ENCODE measurements around the gene C12orf75. TPM values are rescaled to one million over a fixed set of nuclear protein-coding genes. Genes with fewer than 3 reads are reported as not detected.
A peak's percentile ranks its signal among the peaks of the same experiment; 100 is the strongest.
"Not testable (repeated sequence)": the region's sequence is repeated elsewhere in the genome, so short reads cannot be mapped to it uniquely, and the experiment has no call there.

The C12orf75 gene
- total and polyA plus RNA-seq, 10 of the 15 experiments (the other 5 are each of a cell fraction or from before 2014, with no cell fraction given) = 40.7 to 411 (median 159) TPM

DNA sequence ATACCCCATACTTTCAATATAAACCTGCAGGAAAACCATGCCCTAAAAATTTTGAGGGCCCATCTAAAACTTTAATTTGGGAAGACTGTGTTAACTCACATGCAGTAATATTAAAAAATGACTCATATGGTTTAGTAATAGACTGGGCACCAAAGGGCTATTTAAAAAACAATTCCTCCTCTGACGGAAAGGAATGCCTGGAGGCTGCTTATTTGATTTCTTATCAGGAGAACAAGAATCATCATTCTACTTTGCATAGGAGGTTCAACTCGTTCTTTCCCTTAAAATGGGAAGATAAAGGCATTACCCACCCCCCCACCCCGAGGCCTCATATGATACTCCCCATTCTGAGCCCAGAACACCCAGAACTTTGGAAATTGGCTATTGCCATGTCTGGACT, 18.6 kb upstream of the C12orf75 start:
- CTCF ChIA-PET; SMC1A ChIA-PET (ENCODE audit: uncharacterized antibody, unreplicated experiment); in situ Hi-C loops (cut with MboI); RAD21 ChIA-PET (ENCODE audit: unreplicated experiment); BruUV-seq (replicated peaks); POLR2A ChIA-PET; H3K9ac ChIP-seq (ENCODE audit: control insufficient read depth, insufficient read depth, low read length); H3K9me3 ChIP-seq (replicated peaks; ENCODE audit: control insufficient read depth, insufficient read depth, low read length); H3K4me2 ChIP-seq (ENCODE audit: control insufficient read depth, insufficient read depth); H2AFZ ChIP-seq (ENCODE audit: control insufficient read depth, low read depth, low read length); FAIRE-seq; ATAC-seq; H3K27ac ChIP-seq (ENCODE audit: control insufficient read depth, insufficient read depth); H3K27me3 ChIP-seq (replicated peaks in 1 of 2; ENCODE audit: control insufficient read depth in 2 of 2, insufficient read depth in 2 of 2, low read length in 1 of 2); H4K20me1 ChIP-seq (ENCODE audit: control insufficient read depth, insufficient read depth); H3K36me3 ChIP-seq (ENCODE audit: control insufficient read depth in 2 of 2, insufficient read depth in 2 of 2, low read length in 1 of 2); H3K4me1 ChIP-seq (ENCODE audit: control insufficient read depth, insufficient read depth, low read length); DNase-seq (ENCODE audit: low read depth, low spot score); H3K79me2 ChIP-seq (ENCODE audit: control insufficient read depth, insufficient read depth, low read length); intact Hi-C loops (cut with micrococcal nuclease; ENCODE audit: unreplicated experiment); H3K4me3 ChIP-seq: not testable (repeated sequence)
- WGBS (ENCODE audit: insufficient coverage, insufficient replicate concordance, low lambda C conversion rate, missing lambda C conversion rate) = 31% methylated on average over 3 of the region's 3 CpGs

DNA sequence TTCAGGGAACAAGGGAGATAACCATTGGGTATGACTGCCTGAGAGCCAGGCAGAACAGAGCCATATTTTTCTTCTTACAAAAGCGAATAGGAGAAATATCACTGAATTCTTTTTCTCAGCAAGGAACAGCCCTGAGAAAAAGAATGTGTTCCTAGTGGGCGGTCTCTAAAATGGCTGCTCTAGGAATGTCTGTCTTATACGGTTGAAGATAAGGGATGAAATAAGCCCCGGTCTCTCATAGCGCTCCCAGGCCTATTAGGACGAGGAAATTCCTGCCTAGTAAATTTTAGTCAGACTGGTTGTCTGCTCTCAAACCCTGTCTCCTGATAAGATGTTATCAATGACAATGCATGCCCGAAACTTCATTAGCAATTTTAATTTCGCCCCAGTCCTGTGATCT, 16.7 kb upstream of the C12orf75 start:
- in situ Hi-C loops (cut with MboI); CTCF ChIA-PET; H3K4me3 ChIP-seq; H4K20me1 ChIP-seq (ENCODE audit: control insufficient read depth, insufficient read depth); ATAC-seq; FAIRE-seq; H3K4me1 ChIP-seq (ENCODE audit: control insufficient read depth, insufficient read depth, low read length); H3K36me3 ChIP-seq (ENCODE audit: control insufficient read depth in 2 of 2, insufficient read depth in 2 of 2, low read length in 1 of 2); H3K27me3 ChIP-seq (replicated peaks in 1 of 2; ENCODE audit: control insufficient read depth in 2 of 2, insufficient read depth in 2 of 2, low read length in 1 of 2); H3K27ac ChIP-seq (ENCODE audit: control insufficient read depth, insufficient read depth); H3K4me2 ChIP-seq (ENCODE audit: control insufficient read depth, insufficient read depth); intact Hi-C loops (cut with micrococcal nuclease; ENCODE audit: unreplicated experiment); H3K79me2 ChIP-seq (ENCODE audit: control insufficient read depth, insufficient read depth, low read length); POLR2A ChIA-PET; RAD21 ChIA-PET (ENCODE audit: unreplicated experiment); SMC1A ChIA-PET (ENCODE audit: uncharacterized antibody, unreplicated experiment); DNase-seq (ENCODE audit: low read depth, low spot score); H2AFZ ChIP-seq (ENCODE audit: control insufficient read depth, low read depth, low read length); H3K9me3 ChIP-seq (replicated peaks; ENCODE audit: control insufficient read depth, insufficient read depth, low read length); BruUV-seq (replicated peaks); H3K9ac ChIP-seq (ENCODE audit: control insufficient read depth, insufficient read depth, low read length): not testable (repeated sequence)
- 85% methylated on average over 8 of the region's 8 CpGs for WGBS (ENCODE audit: insufficient coverage, insufficient replicate concordance, low lambda C conversion rate, missing lambda C conversion rate)
- TF ChIP-seq, protein P1, sequence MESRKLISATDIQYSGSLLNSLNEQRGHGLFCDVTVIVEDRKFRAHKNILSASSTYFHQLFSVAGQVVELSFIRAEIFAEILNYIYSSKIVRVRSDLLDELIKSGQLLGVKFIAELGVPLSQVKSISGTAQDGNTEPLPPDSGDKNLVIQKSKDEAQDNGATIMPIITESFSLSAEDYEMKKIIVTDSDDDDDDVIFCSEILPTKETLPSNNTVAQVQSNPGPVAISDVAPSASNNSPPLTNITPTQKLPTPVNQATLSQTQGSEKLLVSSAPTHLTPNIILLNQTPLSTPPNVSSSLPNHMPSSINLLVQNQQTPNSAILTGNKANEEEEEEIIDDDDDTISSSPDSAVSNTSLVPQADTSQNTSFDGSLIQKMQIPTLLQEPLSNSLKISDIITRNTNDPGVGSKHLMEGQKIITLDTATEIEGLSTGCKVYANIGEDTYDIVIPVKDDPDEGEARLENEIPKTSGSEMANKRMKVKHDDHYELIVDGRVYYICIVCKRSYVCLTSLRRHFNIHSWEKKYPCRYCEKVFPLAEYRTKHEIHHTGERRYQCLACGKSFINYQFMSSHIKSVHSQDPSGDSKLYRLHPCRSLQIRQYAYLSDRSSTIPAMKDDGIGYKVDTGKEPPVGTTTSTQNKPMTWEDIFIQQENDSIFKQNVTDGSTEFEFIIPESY (IDR thresholded peaks at IDR 0.05) = peak; percentile 93
